ENCODE data around the gene RADX.
"Not testable (repeated sequence)": the region's sequence is repeated elsewhere in the genome, so short reads cannot be mapped to it uniquely, and the experiment has no call there.

RADX gene, protein sequence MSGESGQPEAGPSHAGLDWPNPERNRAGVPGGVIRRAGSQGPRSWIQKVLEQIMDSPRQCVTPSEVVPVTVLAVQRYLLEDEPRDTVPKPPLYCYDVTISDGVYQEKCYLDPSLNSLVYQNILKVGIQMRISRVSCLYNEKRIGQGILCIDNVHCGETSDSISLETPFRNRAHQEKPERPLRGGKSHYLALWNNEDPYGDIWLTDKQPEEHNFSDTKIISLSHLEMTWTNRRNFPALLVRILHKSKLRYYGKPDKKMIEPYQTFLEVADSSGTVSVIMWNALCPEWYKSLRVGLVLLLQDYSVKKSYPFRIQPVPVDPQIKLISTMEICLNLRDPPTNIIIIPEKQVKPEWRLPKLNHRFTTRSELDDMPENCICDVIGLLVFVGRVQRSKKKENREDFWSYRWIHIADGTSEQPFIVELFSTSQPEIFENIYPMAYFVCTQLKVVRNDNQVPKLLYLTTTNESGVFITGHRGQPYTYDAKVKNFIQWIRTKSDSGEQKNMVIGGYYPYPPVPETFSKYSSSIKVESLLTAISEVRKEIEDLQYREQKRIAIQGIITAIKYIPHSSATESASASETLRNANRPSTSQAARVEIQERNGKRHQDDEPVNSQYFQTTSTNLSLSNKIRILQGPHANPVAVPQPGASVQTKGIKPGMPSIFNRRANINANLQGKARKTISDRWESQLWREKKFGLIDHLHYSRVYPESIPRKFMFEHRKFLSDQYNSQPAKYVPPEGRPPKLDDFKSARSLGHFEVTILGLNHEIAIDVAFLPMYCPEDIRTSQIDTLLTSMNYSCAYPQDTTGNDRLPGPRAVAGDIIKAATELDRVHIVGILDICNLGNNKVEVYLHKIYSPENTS

DNA sequence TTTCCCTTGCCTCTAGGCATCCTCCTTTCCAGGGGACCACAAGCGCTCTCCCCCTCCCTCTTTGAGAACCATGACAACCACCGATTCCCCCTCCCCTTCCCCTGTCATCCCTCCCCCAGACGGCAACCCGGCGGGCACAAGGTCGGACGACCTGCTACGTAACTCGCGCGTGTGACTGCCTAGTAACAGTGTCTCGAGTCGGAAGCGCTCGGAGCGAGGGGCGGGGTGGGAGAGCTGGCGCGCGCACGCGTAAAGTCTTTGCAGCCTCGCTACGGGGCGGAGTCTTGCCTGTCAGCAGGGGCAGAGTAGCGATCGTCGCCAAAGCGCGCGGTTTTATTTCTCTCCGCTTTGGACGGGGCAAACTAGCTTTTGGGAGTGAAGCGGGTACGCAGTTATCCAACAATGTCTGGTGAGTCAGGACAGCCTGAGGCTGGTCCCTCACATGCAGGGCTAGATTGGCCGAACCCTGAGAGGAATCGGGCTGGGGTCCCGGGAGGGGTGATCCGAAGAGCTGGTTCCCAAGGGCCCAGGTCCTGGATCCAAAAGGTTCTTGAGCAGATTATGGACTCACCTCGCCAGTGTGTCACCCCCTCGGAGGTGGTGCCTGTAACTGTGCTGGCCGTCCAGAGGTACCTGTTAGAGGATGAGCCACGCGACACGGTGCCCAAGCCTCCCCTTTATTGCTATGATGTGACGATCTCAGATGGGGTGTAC is at the start of gene RADX:
TSS of gene RADX (plus strand) at position 300 of the 714 bp plus-strand sequence. CDS start at position 403, 103 bp downstream.
- peak; percentile 79 to 81 for DNase-seq

DNA sequence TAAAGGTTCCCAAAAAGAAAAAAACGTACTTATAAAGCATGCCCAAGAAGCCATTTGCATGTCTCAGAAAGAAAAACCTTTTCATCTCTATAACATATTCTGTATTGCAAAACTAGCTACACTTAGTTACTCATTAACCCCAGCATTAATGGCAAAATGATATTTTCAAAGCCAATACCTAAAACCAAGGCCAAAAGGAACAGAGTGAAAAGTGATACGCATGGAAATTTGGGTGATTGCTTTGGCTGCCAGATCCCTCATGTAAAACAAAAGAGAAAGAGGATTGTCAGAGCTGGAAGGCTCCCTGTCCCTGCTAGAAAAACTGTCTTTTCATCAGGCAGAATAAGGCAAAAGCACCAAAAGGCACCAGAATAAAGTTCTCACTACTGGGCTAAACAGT is 46.8 kb upstream of the RADX start:
- DNase-seq: no peak

DNA sequence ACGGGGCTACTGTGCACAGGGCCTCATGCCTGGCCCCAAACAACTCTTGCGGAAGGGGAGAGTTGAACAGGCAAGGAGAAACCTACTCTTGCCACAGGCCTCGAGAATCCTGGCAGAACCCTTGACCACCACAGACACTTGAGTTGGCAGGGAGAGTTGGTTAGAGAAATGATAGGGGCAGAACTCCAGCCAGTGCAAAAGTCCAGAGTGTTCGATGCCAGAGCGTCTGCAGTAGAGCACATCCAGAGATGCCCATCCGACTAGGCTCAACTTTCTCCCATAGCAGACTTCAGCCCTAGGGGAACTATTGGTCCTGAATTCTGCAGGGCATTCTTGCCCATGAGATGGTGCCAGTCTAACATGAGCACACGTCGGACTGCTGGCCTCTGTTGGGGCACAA is 45.4 kb upstream of the RADX start:
- DNase-seq: no peak

DNA sequence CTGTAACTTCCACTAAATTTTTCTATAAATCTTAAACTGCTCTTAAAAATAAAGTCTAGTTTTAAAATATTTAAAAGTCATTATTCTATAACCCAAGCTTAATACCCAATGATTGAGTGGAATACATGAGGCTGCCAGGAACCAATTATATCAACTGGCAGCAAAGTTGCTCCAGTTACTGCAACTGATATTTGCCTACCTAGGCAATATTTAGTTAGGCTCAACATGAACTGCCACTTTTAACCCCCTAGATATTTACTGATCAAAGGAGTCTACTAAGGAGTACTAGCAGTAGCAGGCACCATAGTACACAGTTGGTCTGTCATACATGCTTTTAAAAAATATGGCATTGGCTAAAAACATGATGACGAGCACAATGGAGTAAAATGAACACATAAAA is 29.9 kb upstream of the RADX start:
- DNase-seq: no peak

DNA sequence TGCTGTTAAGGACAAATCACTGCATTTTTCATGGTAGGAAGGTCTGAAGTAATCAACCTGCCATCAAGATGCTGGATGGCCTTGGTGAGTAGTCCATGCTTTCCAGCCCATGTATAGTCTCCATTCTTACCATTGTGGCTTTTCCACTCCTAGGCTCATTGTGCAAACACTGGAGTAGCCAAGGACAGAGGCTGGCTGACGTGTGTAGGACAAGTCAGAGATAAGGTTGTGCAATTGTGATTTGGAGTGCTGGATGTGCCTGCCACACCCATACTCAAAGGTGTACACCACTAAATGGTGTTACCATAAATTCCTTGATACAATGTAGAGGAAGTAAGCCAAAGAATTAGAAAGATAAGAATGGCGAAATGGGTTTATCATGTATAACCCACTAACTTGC is 26.3 kb upstream of the RADX start:
- DNase-seq: no peak

DNA sequence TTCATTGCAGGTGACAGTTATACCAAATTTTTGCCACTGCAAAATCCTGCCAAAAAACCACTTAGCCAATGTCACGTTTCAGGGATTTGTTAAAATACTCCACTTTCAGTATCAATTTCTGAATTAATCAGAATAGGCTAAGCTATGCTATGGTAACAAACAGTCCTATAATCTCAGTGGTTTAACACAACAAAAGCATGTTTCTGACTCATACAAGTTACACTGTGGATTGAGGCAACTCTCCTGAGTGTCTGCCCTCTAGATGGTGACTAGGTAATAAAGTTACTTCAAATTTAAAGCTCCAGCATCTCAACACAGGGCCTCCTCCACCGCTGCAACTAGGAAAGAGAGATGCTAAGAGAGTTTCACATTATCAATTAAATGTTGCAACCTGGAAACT is 23.0 kb upstream of the RADX start:
- no peak for DNase-seq

DNA sequence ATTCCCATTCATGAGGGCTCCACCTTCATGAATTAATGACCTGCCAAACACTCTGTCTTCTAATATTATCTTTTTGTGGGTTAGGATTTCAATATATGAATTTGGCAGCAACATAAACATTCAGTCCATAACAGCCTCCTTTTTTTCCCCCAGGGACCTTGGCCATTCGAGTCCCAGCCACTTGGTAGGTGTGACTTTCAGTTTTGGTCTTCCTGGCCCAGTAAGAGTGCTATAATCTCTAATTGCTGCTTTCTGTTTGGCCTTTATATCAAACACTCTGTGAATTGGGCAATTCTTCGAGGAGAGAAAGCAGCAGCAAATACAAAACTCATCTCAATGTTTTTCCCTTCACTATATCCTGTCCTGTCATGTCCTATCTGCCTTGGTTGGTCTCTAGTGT is 12.4 kb upstream of the RADX start:
- no peak for DNase-seq

DNA sequence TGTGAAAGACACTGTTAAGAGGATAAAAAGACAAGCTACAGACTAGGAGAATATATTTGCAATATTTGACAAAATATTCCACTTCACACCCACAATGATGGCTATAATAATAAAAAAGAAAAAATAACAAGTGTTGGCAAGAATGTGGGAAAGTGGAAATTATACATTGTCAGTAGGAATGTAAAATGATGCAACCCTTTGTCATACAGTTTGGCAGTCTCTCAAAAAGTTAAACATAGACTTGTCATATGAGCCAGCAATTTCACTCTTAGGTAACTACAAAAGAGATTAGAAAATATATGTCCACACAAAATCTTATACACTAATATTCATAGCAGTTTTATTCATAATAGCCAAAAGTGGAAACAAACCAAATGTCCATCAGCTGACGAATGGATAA is 5.2 kb upstream of the RADX start:
- DNase-seq: no peak

DNA sequence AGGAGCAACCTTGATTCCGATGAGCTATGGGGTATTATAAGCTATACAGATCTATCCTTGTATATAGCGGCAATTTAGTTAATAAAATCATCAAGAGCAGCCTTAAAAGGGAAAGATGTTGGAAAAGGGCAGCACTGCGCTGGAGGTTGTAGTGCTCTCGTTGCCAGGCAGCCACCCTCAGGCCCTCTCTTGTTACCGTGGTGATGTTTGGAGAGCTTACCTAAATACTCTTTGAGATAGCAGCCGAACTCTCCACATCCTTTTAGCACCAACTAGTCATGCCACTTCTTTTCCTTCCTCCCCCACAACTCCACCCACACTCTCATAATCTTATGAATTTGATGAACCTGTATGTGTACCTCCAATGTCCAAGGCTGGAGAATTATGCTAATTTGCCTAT is 3.8 kb upstream of the RADX start:
- peak in 1 of 2 experiments; percentile 9 for DNase-seq

DNA sequence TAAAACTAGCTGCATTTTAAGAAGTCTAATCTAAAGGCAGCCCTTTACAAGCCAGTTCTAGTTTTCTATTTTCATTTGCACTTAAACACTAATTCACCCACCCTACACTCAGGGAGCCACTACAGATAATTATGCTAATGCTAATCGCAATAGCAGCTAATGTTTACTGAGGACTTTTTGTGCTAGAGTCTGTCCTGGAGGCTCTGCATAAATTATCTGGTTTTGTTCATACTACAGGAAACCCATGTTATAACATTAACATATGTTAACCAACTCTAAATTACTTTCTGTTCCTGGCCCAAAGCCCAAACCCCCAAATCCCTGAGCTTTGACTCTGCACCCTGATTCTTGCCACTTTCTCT is 480 bp upstream of the RADX start:
- no peak for DNase-seq

DNA sequence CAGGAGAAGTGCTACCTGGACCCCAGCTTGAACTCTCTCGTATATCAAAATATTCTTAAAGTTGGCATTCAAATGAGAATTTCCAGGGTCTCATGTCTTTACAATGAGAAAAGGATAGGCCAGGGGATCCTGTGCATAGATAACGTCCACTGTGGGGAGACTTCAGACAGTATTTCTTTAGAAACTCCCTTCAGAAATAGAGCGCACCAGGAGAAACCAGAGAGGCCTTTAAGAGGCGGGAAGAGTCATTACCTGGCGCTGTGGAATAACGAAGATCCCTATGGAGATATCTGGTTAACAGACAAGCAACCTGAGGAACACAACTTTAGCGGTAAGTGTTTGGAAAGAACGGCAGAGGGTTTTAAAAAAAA is 600 bp downstream of the RADX start:
- DNase-seq: no peak

DNA sequence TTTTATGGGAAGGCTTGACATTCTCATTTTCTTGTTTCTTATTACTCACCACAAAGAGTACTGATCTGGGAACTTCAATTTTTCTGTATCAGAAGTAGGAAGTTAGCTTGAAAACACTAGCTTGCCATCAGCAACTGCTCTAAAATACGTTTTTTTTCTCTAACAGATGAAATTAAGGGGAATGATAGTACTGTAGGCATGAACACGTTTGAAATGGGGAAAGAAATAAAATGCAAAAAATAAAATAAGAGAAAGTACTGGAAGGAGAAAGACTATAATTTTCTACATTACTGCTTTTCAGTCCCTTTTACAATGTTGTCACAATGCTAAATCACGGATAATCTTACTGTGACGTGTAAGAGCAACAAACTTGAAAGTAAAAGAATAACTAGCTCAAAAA is 1.5 kb downstream of the RADX start:
- DNase-seq: no peak

DNA sequence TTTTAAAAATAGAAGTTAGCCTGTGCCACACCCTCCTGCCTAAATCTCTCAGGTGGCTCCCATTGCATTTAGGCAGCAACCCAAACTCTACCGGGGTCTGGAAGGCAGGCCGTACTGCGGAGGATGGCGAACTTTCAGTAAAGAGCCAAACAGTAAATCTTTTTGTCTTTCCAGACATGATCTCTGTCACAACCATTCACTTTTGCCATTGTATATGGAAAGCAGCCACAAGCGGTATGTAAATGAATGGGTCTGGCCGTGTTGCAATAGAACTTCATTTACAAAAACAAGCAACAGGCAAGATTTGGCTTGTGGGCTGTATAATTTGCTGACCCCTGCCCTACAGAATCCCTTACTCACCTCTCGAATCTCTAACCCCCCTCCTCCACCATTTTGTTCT is 3.3 kb downstream of the RADX start:
- DNase-seq: no peak

DNA sequence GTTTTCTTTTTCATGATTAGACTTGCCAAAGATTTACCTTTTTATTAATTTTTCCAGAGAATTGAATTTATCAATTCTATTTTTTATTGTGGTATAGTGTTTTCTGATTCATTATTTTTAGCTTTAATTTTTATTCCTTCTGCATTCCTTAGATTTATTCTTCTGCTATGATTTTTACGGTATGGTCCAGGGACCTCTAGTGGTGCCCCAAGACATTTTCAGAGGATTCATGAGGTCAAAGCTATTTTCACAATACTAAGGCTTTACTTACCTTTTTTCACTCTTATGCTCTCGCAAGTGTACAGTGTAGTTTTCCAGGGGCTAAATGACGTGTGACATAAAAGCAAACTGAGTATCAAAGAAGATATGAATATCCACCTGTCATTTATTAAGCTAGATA is 8.0 kb downstream of the RADX start:
- no peak for DNase-seq

DNA sequence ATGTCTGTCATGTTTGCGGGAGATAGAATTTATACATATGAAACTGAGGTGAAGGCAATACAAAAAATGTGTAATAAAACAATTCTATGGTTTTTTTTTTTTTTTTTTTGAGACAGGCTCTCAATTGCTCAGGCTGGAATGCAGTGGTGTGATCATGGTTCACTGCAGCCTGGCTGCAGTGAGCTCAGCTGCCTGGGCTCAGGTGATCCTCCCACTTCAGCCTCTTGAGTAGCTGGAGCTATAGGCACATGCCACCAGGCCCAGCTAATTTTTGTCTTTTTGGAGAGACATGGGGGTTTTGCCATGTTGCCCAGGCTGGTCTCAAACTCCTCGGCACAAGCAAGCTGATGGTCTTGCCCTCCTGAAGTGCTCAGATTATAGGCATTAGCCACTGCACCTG is 10.1 kb downstream of the RADX start:
- DNase-seq: no peak

DNA sequence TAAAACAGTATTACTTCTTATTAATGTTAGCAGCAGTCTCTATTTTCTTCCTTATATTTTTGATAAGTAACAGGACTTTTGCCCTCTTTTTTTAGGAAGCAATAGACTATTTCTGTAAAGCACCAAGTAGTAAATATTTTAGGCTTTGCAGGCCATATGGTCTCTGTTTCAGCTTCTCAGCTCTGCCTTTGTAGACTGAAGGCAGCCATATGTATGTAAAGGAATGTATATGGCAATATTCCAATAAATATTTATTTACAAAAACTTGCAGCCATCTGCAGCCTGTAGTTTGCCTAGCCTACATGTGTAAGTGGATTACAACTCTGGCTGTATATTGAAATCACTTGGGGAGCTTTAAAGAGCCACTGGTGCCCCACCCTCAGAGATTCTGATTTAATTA is 15.0 kb downstream of the RADX start:
- DNase-seq: no peak

DNA sequence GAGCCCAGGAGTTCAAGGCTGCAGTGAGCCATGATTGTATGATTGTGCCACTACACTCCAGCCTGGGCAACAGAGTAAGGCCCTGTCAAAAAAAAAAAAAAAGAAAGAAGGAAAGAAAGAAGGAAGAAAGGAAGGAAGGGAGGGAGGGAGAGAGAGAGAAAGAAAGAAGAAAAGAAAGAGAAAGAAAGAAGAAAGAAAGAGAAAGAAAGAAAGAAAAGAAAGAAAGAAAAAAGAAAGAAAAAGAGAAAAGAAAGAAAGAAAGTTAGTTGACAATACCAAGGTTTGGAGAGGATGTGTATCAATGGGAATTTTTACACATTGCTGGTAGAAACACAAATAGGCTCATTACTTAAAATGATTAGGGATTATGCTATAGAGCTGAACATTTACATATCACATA is 19.8 kb downstream of the RADX start:
- DNase-seq: no peak

DNA sequence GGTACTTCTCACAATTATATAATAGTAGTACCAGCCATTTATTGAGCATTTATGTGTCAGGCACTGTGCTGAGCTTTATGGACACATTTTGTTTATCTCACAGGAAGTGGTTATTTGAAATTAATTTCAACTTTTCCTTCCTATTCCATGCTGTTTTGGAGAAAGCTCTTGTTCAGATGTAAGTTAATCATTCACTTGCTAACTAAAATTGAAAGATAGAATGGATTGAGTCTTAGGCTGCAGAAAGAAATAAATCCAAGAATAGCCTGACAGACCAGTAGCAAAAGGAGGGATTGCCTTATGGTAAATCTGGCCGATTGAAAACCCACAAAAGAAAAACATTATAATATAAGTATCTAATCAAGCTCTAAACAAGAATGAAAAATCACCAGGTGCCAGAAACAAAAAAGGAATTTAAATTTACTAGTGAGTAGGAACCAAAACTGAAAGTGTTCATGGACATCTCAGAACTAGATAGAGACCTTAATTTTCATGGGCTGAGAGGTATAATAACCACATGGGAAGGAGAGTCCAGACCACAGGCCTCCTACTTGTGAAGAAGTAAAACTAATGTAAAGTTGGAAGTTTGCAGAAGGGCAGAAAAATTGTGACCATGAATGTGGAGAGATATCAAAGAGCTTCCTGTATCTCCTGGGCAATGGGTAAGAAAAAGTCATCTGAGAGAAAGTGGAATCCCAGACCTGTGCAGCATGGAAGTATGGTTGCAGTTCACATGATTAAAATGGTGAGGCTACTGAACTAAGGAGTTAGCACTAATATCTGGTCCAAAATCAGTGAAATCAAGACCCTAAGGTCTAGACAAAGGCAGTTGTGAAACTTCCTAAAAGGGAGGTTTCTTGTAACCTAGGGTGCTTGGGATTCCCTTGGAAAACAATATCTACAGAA is 38.0 kb downstream of the RADX start:
- no peak for DNase-seq

DNA sequence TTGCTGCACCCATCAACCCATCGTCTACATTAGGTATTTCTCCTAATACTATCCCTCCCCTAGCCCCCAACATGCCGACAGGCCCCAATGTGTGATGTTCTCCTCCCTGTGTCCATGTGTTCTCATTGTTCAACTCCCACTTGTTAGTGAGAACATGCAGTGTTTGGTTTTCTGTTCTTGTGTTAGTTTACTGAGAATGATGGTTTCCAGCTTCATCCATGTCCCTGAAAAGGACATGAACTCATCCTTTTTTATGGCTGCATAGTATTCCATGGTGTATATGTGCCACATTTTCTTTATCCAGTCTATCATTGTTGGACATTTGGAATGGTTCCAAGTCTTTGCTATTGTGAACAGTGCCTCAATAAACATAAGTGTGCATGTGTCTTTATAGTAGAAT is 41.8 kb downstream of the RADX start:
- not testable (repeated sequence) for DNase-seq

DNA sequence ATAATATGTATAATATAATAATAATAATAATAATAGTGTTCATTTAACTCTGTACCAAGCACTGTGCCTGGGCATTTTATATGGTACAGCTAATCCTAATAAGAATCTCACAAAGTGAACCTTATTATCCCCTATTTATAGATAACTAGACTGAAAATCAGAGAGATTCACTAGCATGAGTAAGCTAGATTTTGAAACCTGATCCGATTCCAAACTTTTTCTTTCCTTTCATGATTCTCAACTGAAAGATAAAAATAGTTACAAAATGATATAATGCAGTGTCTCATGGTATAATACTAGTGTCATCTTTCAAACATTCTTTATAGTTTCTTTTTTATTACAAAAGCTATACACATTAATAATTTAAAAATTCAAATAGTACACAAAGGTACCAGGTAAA is 58.9 kb downstream of the RADX start:
- DNase-seq: no peak

DNA sequence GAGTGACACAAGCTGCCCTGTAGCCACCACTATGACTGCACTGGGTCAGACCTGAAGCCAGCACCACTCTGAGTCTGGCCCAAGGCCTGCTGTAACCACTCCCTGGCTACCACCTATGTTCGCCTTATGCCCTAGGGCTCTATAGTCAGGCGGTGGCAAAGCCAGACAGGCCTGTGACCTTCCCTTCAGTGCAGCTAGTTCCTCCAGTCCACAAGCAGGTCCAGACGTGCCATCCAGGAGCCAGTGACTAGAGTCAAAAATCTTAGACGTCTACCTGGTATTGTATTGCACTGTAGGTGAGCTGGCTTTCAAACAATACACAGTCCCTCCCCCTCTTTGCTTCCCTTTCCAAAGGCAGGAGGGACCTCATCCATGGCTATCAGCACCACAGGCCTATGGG is 60.7 kb downstream of the RADX start:
- DNase-seq: no peak

DNA sequence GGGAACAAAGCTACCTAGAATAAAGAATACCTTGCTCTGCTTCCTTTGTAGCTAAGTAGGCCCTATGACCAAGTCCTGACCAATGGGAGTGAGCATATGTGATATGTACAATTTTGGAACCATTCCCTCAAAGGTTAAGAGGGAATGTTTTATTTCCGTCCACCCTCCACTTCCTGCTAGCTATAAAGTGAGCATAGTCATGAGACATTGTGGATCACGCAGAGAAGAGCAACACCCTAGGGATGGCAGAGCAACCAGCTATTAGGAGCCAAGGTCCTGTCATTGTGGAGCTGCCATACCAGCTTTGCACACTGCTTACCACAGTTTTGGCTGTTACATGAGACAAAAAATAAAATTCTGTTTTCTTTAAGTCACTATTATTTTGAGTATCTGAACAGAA is 68.9 kb downstream of the RADX start:
- no peak for DNase-seq

DNA sequence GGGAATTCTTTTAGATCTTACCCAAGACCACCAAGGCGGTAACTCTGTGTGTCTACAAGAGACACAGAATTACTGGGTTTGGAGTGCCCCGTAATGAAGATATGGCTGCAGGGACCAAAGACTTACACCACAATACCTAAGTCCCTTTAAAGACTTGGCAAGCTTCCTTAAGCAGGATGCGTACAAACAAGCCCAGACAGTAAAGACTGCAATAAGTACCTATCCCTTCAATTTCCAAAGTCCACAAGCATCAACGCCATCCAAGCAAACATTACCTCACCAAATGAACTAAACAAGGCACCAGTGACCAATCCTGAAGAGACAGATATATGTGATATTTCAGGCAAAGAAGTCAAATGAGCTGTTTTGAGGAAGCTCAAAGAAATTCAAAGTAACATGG is 72.4 kb downstream of the RADX start:
- no peak for DNase-seq

Data from activated CD4-positive, alpha-beta T cell treated with anti-CD3 and anti-CD28 coated beads, Interleukin-2, amount 50 U/mL, for 4 hours (primary cell).